Measurements from ENCODE around the gene TSHZ1.

TSHZ1 gene

DNA sequence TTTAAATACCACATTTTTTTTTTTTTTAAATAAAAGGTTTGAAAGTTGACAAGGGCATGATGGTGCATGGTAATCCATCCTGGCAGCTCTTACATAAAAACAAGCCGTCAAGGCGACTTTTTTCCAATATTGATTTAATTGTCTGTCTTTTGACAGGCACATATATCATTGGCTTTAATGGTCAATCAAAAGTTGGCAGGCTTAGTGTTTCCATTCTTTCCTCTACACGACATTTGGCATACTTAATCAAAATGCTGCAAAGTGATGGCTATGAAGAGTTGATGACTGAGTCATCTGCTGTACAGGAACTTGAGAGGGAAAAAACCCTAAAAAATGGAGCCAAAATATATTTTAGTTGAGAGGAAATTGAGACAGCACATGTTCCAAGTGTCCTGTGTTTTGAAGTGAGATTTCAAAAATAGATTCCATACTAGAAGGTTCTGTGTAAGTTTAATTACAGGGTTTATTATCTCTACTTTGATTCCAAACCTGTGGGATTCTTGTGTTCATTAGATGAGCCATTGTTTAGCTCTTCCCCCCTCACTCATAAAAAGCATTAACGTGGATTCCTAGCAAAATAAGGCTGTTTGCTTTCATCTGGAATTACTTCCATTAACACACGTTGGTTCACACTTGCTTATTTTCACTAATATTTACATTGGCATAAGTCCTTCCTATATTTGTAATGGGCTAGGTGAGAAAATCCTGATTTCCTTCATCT is 3.2 kb downstream of the TSHZ1 start:
- H3K4me3 ChIP-seq (ENCODE audit: low read length): no peak overlapping the region
- peaks cover 91% of the 10 kb centered on the region for H3K79me2 ChIP-seq (ENCODE audit: low read length)
- H3K27me3 ChIP-seq (ENCODE audit: low read depth, low read length): no peaks in the 10 kb centered on the region
- H3K36me3 ChIP-seq (replicated peaks; ENCODE audit: low read depth, low read length): peaks cover 37% of the 10 kb centered on the region
- peak overlapping the region; percentile 85 for H3K4me2 ChIP-seq (ENCODE audit: low read length)
- peaks cover 66% of the 10 kb centered on the region for H4K20me1 ChIP-seq (ENCODE audit: insufficient read depth, low read length)
- no peak overlapping the region for H3K27ac ChIP-seq (ENCODE audit: low read length)
- H3K4me1 ChIP-seq (ENCODE audit: low read length): peaks cover 50% of the 10 kb centered on the region
- no peak overlapping the region for H2AFZ ChIP-seq (ENCODE audit: low read depth, low read length)
- H3K9me3 ChIP-seq (ENCODE audit: insufficient read depth, low read length): no peaks in the 10 kb centered on the region
- H3K9ac ChIP-seq (ENCODE audit: low read length): no peak overlapping the region
- TF ChIP-seq, protein P1, sequence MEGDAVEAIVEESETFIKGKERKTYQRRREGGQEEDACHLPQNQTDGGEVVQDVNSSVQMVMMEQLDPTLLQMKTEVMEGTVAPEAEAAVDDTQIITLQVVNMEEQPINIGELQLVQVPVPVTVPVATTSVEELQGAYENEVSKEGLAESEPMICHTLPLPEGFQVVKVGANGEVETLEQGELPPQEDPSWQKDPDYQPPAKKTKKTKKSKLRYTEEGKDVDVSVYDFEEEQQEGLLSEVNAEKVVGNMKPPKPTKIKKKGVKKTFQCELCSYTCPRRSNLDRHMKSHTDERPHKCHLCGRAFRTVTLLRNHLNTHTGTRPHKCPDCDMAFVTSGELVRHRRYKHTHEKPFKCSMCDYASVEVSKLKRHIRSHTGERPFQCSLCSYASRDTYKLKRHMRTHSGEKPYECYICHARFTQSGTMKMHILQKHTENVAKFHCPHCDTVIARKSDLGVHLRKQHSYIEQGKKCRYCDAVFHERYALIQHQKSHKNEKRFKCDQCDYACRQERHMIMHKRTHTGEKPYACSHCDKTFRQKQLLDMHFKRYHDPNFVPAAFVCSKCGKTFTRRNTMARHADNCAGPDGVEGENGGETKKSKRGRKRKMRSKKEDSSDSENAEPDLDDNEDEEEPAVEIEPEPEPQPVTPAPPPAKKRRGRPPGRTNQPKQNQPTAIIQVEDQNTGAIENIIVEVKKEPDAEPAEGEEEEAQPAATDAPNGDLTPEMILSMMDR (IDR thresholded peaks at IDR 0.05; ENCODE audit: low read depth, low read length): no peak
- TF ChIP-seq EZH2phosphoT487 (IDR thresholded peaks at IDR 0.05; ENCODE audit: low read depth): no peak

DNA sequence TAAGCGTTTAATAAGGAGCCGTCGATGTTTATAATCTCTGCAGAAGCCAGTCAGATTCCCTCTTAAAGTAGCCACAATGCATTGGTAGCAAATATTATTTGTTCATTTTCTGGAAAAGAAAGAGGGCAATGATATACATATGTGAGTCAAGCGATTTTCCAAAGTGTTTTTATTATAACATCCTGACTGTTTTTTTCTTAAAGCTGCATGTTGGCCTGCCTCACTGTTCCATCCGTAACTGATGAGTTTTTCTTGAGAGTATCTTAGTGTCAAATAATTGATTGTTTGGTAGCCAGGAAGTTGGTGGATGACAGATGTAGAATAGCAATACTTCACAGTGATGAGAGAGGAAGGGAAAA is 3.7 kb downstream of the TSHZ1 start:
- H3K4me1 ChIP-seq (ENCODE audit: low read length): peaks cover 50% of the 10 kb centered on the region
- H4K20me1 ChIP-seq (ENCODE audit: insufficient read depth, low read length): peaks cover 71% of the 10 kb centered on the region
- H2AFZ ChIP-seq (ENCODE audit: low read depth, low read length): no peak overlapping the region
- 0 out of 2 replicates have a peak overlapping the region, but pooled peaks have one; percentile 85 for H3K4me2 ChIP-seq (ENCODE audit: low read length)
- TF ChIP-seq, protein P1 (IDR thresholded peaks at IDR 0.05; ENCODE audit: low read depth, low read length): no peak
- TF ChIP-seq EZH2phosphoT487 (IDR thresholded peaks at IDR 0.05; ENCODE audit: low read depth): no peak
- H3K79me2 ChIP-seq (ENCODE audit: low read length): peaks cover 94% of the 10 kb centered on the region
- H3K9ac ChIP-seq (ENCODE audit: low read length): no peak overlapping the region
- no peaks in the 10 kb centered on the region for H3K9me3 ChIP-seq (ENCODE audit: insufficient read depth, low read length)
- no peak overlapping the region for H3K4me3 ChIP-seq (ENCODE audit: low read length)
- H3K27me3 ChIP-seq (ENCODE audit: low read depth, low read length): no peaks in the 10 kb centered on the region
- peaks cover 37% of the 10 kb centered on the region for H3K36me3 ChIP-seq (replicated peaks; ENCODE audit: low read depth, low read length)
- no peak overlapping the region for H3K27ac ChIP-seq (ENCODE audit: low read length)

DNA sequence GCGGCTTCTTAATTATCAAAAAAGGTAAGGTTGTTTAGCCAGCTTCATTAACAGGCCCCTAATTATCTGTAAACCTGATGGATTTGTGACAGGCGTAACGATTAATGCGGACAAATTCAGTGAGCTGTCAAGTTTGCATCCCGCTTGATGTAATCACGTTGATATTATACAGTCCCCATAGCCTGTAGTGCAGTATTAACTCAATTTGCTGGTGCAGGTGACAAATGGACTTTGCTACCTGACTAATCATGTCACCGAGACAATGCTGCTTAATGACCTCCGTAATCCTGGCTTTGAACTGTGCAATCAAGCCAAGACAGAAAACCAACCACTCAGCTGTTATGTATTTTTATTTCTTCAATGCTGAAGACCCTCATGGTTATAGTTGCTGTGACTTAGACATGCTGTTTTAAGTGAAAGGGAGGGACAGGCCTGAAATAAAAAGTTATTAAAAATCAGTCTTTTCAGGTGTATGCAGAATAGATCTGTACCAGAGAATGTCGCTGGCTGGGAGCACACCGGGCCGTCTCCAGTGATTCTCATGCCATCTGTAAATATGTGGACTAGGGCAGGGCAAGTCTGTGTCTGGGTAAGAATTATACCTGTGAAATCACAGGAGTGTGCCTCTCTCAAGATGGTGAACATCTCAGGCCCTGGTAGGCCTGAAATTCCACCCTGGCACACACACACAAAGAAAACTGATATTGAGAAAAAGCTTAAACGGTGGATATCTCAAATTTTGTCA is 4.3 kb downstream of the TSHZ1 start:
- H3K4me2 ChIP-seq (ENCODE audit: low read length): 0 out of 2 replicates have a peak overlapping the region, but pooled peaks have one; percentile 2
- H3K9me3 ChIP-seq (ENCODE audit: insufficient read depth, low read length): no peaks in the 10 kb centered on the region
- no peak overlapping the region for H3K27ac ChIP-seq (ENCODE audit: low read length)
- no peak overlapping the region for H2AFZ ChIP-seq (ENCODE audit: low read depth, low read length)
- no peak overlapping the region for H3K4me3 ChIP-seq (ENCODE audit: low read length)
- H3K4me1 ChIP-seq (ENCODE audit: low read length): peaks cover 50% of the 10 kb centered on the region
- TF ChIP-seq EZH2phosphoT487 (IDR thresholded peaks at IDR 0.05; ENCODE audit: low read depth): no peak
- TF ChIP-seq, protein P1 (IDR thresholded peaks at IDR 0.05; ENCODE audit: low read depth, low read length): no peak
- H3K9ac ChIP-seq (ENCODE audit: low read length): no peak overlapping the region
- H3K36me3 ChIP-seq (replicated peaks; ENCODE audit: low read depth, low read length): peaks cover 37% of the 10 kb centered on the region
- H4K20me1 ChIP-seq (ENCODE audit: insufficient read depth, low read length): peaks cover 77% of the 10 kb centered on the region
- no peaks in the 10 kb centered on the region for H3K27me3 ChIP-seq (ENCODE audit: low read depth, low read length)
- H3K79me2 ChIP-seq (ENCODE audit: low read length): peaks cover 98% of the 10 kb centered on the region

DNA sequence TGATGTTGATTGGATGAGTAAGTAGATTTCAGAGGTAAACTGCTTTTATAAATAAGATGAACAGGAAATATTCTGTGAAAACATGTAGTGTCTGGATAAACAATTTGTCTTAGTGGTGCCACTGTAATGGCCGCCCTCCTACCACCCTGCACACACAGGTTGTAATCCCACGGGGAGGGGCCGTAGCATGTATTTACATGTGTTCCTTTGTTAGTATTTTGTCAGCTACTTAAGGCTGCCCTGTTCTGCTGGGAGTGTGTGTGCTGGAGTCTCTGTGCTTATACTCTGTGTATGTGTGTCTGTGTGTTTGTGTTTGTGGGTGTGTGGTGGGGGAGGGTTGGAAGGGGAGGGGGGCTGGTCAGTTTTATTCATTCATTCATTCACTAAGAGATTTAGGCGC is 5.1 kb downstream of the TSHZ1 start:
- peak overlapping the region; percentile 2; the same call in 1 of the 2 replicates for H3K4me2 ChIP-seq (ENCODE audit: low read length)
- H3K9ac ChIP-seq (ENCODE audit: low read length): no peak overlapping the region
- TF ChIP-seq EZH2phosphoT487 (IDR thresholded peaks at IDR 0.05; ENCODE audit: low read depth): no peak
- TF ChIP-seq, protein P1 (IDR thresholded peaks at IDR 0.05; ENCODE audit: low read depth, low read length): no peak
- H3K27ac ChIP-seq (ENCODE audit: low read length): no peak overlapping the region
- peaks cover 37% of the 10 kb centered on the region for H3K36me3 ChIP-seq (replicated peaks; ENCODE audit: low read depth, low read length)
- peaks cover 85% of the 10 kb centered on the region for H4K20me1 ChIP-seq (ENCODE audit: insufficient read depth, low read length)
- no peak overlapping the region for H3K4me3 ChIP-seq (ENCODE audit: low read length)
- peaks cover 100% of the 10 kb centered on the region for H3K79me2 ChIP-seq (ENCODE audit: low read length)
- H3K9me3 ChIP-seq (ENCODE audit: insufficient read depth, low read length): no peaks in the 10 kb centered on the region
- H3K4me1 ChIP-seq (ENCODE audit: low read length): peaks cover 50% of the 10 kb centered on the region
- H3K27me3 ChIP-seq (ENCODE audit: low read depth, low read length): no peaks in the 10 kb centered on the region
- H2AFZ ChIP-seq (ENCODE audit: low read depth, low read length): no peak overlapping the region

Measured in OCI-LY3 (cell line).